ENCODE measurements around the gene ENKD1. TPM values are rescaled to one million over a fixed set of nuclear protein-coding genes. Genes with fewer than 3 reads are reported as not detected.
A peak's percentile ranks its signal among the peaks of the same experiment; 100 is the strongest.

ENKD1 gene
- total and polyA plus RNA-seq, 10 of the 15 experiments (the other 5 are each of a cell fraction or from before 2014, with no cell fraction given), result 0.19 to 8.1 (median 2.8) TPM

GRCh38 chr16:67613808-67614207, 52.7 kb downstream of the ENKD1 start:
- ChIA-PET SMC1A (ENCODE audit: uncharacterized antibody, unreplicated experiment) (interaction anchor here (1.6 kb wide), 1 partner anchor 31 kb away, joined by 3 read pairs; no protein-coding TSS in a partner anchor), POLR2A (interaction anchor here (0.7 to 0.9 kb wide), 3 partner anchors 10 to 644 kb away, joined by 3 to 7 read pairs (median 4); no protein-coding TSS in a partner anchor), CTCF (interaction anchor here (0.6 to 2.1 kb wide), 4 partner anchors 12 to 93 kb away, joined by 3 to 13 read pairs (median 4); no protein-coding TSS in a partner anchor), RAD21 (ENCODE audit: unreplicated experiment) (no interaction called here)
- no peak for DNase-seq (ENCODE audit: low read depth, low spot score)
- no peaks in the 10 kb centered on the region for H3K27me3 ChIP-seq (replicated peaks in 1 of 2; ENCODE audit: control insufficient read depth in 2 of 2, insufficient read depth in 2 of 2, low read length in 1 of 2)
- in situ Hi-C loops (cut with MboI), result no loop called here
- H3K4me3 ChIP-seq, result no peak overlapping the region
- TF ChIP-seq, protein P1, sequence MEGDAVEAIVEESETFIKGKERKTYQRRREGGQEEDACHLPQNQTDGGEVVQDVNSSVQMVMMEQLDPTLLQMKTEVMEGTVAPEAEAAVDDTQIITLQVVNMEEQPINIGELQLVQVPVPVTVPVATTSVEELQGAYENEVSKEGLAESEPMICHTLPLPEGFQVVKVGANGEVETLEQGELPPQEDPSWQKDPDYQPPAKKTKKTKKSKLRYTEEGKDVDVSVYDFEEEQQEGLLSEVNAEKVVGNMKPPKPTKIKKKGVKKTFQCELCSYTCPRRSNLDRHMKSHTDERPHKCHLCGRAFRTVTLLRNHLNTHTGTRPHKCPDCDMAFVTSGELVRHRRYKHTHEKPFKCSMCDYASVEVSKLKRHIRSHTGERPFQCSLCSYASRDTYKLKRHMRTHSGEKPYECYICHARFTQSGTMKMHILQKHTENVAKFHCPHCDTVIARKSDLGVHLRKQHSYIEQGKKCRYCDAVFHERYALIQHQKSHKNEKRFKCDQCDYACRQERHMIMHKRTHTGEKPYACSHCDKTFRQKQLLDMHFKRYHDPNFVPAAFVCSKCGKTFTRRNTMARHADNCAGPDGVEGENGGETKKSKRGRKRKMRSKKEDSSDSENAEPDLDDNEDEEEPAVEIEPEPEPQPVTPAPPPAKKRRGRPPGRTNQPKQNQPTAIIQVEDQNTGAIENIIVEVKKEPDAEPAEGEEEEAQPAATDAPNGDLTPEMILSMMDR (IDR thresholded peaks at IDR 0.05 in 2 of 3, conservative IDR thresholded peaks at IDR 0.05 in 1 of 3; ENCODE audit: control insufficient read depth in 2 of 3, extremely low read depth in 1 of 3, insufficient read depth in 1 of 3, low read depth in 3 of 3, low read length in 3 of 3), result peak in 1 of 3 experiments; percentile 15; a peak in 1 of 6 replicates
- no peak for TF ChIP-seq SMAD1 (IDR thresholded peaks at IDR 0.05; ENCODE audit: low read depth, partially characterized antibody)
- H4K20me1 ChIP-seq (ENCODE audit: control insufficient read depth, insufficient read depth), result no peaks in the 10 kb centered on the region
- H3K27ac ChIP-seq (ENCODE audit: control insufficient read depth, insufficient read depth), result no peak overlapping the region
- H3K9ac ChIP-seq (ENCODE audit: control insufficient read depth, insufficient read depth, low read length), result no peak overlapping the region
- no peak for ATAC-seq
- H3K36me3 ChIP-seq (ENCODE audit: control insufficient read depth in 2 of 2, insufficient read depth in 2 of 2, low read length in 1 of 2), result peaks cover 8 to 21% of the 10 kb centered on the region in 2 experiments
- WGBS (ENCODE audit: insufficient coverage, insufficient replicate concordance, low lambda C conversion rate, missing lambda C conversion rate), result over 99% methylated on average over 10 of the region's 10 CpGs
- intact Hi-C loops (cut with micrococcal nuclease; ENCODE audit: unreplicated experiment), result no loop called here
- H2AFZ ChIP-seq (ENCODE audit: control insufficient read depth, low read depth, low read length), result no peak overlapping the region
- no peaks in the 10 kb centered on the region for H3K4me1 ChIP-seq (ENCODE audit: control insufficient read depth, insufficient read depth, low read length)
- H3K9me3 ChIP-seq (replicated peaks; ENCODE audit: control insufficient read depth, insufficient read depth, low read length), result no peaks in the 10 kb centered on the region
- FAIRE-seq, result no peak
- no TSS peak for BruUV-seq (replicated peaks)
- peaks cover 5% of the 10 kb centered on the region for H3K79me2 ChIP-seq (ENCODE audit: control insufficient read depth, insufficient read depth, low read length)
- H3K4me2 ChIP-seq (ENCODE audit: control insufficient read depth, insufficient read depth), result no peak overlapping the region

Other genes with a start within 250 kb of the ENKD1 start
Only the 7 nearest of the 18 such genes appear.
- gene RIPOR1, start 137.9 kb downstream of the ENKD1 start, total RNA-seq (2014; rRNA removed), result 5.2 and 7.0 TPM in 2 replicates
- 2.6 and 2.8 TPM in 2 replicates for gene RIPOR1, start 137.9 kb downstream of the ENKD1 start, total RNA-seq (2014; rRNA removed; fragmentation: Illumina TruSeq; extraction: Trizol)
- 28.5 and 37.0 TPM in 2 replicates for gene RIPOR1, start 137.9 kb downstream of the ENKD1 start, total RNA-seq (2021)
- 1.2 and 2.0 TPM in 2 replicates for gene RIPOR1, start 137.9 kb downstream of the ENKD1 start, polyA plus RNA-seq (2011; rRNA removed)
- gene RIPOR1, start 137.9 kb downstream of the ENKD1 start, polyA plus RNA-seq (2014; fragmentation: Illumina TruSeq; extraction: Trizol), result 7.0 and 7.9 TPM in 2 replicates
- under 1 TPM; 0.13 to 0.47 TPM for gene RIPOR1, start 137.9 kb downstream of the ENKD1 start, polyA plus RNA-seq (2014; fragmentation: Nextera tagmentation; extraction: Ambion mirVana)
- gene RIPOR1, start 137.9 kb downstream of the ENKD1 start, polyA plus RNA-seq (2014; rRNA removed), result 10.5 and 11.6 TPM in 2 replicates
- 10 to 100 TPM; 12.9 to 15.9 TPM for gene RIPOR1, start 137.9 kb downstream of the ENKD1 start, polyA plus RNA-seq (2016; fragmentation: Nextera tagmentation; extraction: Ambion mirVana)
- gene CTCF, start 104.2 kb downstream of the ENKD1 start, total RNA-seq (2014; rRNA removed), result 36.7 and 37.3 TPM in 2 replicates
- 43.8 and 47.9 TPM in 2 replicates for gene CTCF, start 104.2 kb downstream of the ENKD1 start, total RNA-seq (2014; rRNA removed; fragmentation: Illumina TruSeq; extraction: Trizol)
- 42.7 and 43.6 TPM in 2 replicates for gene CTCF, start 104.2 kb downstream of the ENKD1 start, total RNA-seq (2021)
- 36.1 and 40.1 TPM in 2 replicates for gene CTCF, start 104.2 kb downstream of the ENKD1 start, polyA plus RNA-seq (2011; rRNA removed)
- 52.8 and 55.0 TPM in 2 replicates for gene CTCF, start 104.2 kb downstream of the ENKD1 start, polyA plus RNA-seq (2014; fragmentation: Illumina TruSeq; extraction: Trizol)
- 10 to 100 TPM in 1 of 2 experiments, 1 to 10 TPM in 1; 9.1 to 18.3 TPM for gene CTCF, start 104.2 kb downstream of the ENKD1 start, polyA plus RNA-seq (2014; fragmentation: Nextera tagmentation; extraction: Ambion mirVana)
- 34.7 and 35.8 TPM in 2 replicates for gene CTCF, start 104.2 kb downstream of the ENKD1 start, polyA plus RNA-seq (2014; rRNA removed)
- gene CTCF, start 104.2 kb downstream of the ENKD1 start, polyA plus RNA-seq (2016; fragmentation: Nextera tagmentation; extraction: Ambion mirVana), result 10 to 100 TPM; 47.5 to 51.6 TPM
- 18.9 and 24.1 TPM in 2 replicates for gene CARMIL2, start 21.6 kb downstream of the ENKD1 start, total RNA-seq (2014; rRNA removed)
- gene CARMIL2, start 21.6 kb downstream of the ENKD1 start, total RNA-seq (2014; rRNA removed; fragmentation: Illumina TruSeq; extraction: Trizol), result 13.7 and 14.0 TPM in 2 replicates
- gene CARMIL2, start 21.6 kb downstream of the ENKD1 start, total RNA-seq (2021), result 87.6 and 104 TPM in 2 replicates
- gene CARMIL2, start 21.6 kb downstream of the ENKD1 start, polyA plus RNA-seq (2011; rRNA removed), result 4.4 and 8.6 TPM in 2 replicates
- gene CARMIL2, start 21.6 kb downstream of the ENKD1 start, polyA plus RNA-seq (2014; fragmentation: Illumina TruSeq; extraction: Trizol), result 1.6 and 13.0 TPM in 2 replicates
- 1 to 10 TPM in 1 of 2 experiments, under 1 TPM in 1; 0.82 to 1.9 TPM for gene CARMIL2, start 21.6 kb downstream of the ENKD1 start, polyA plus RNA-seq (2014; fragmentation: Nextera tagmentation; extraction: Ambion mirVana)
- gene CARMIL2, start 21.6 kb downstream of the ENKD1 start, polyA plus RNA-seq (2014; rRNA removed), result 56.5 and 72.9 TPM in 2 replicates
- 1 to 10 TPM; 7.4 to 7.7 TPM for gene CARMIL2, start 21.6 kb downstream of the ENKD1 start, polyA plus RNA-seq (2016; fragmentation: Nextera tagmentation; extraction: Ambion mirVana)
- gene ACD, start 6.5 kb downstream of the ENKD1 start, total RNA-seq (2014; rRNA removed), result 26.3 and 36.1 TPM in 2 replicates
- 9.8 and 10.0 TPM in 2 replicates for gene ACD, start 6.5 kb downstream of the ENKD1 start, total RNA-seq (2014; rRNA removed; fragmentation: Illumina TruSeq; extraction: Trizol)
- gene ACD, start 6.5 kb downstream of the ENKD1 start, total RNA-seq (2021), result 32.4 and 32.9 TPM in 2 replicates
- gene ACD, start 6.5 kb downstream of the ENKD1 start, polyA plus RNA-seq (2011; rRNA removed), result 5.6 and 15.6 TPM in 2 replicates
- 2.8 and 11.3 TPM in 2 replicates for gene ACD, start 6.5 kb downstream of the ENKD1 start, polyA plus RNA-seq (2014; fragmentation: Illumina TruSeq; extraction: Trizol)
- gene ACD, start 6.5 kb downstream of the ENKD1 start, polyA plus RNA-seq (2014; fragmentation: Nextera tagmentation; extraction: Ambion mirVana), result 1 to 10 TPM; 2.9 to 9.7 TPM
- 32.2 and 35.6 TPM in 2 replicates for gene ACD, start 6.5 kb downstream of the ENKD1 start, polyA plus RNA-seq (2014; rRNA removed)
- gene ACD, start 6.5 kb downstream of the ENKD1 start, polyA plus RNA-seq (2016; fragmentation: Nextera tagmentation; extraction: Ambion mirVana), result 10 to 100 TPM; 45.0 to 46.7 TPM
- 8.0 and 9.1 TPM in 2 replicates for gene PARD6A, start 5.8 kb downstream of the ENKD1 start, total RNA-seq (2014; rRNA removed)
- 3.0 and 3.4 TPM in 2 replicates for gene PARD6A, start 5.8 kb downstream of the ENKD1 start, total RNA-seq (2014; rRNA removed; fragmentation: Illumina TruSeq; extraction: Trizol)
- 6.2 and 7.5 TPM in 2 replicates for gene PARD6A, start 5.8 kb downstream of the ENKD1 start, total RNA-seq (2021)
- gene PARD6A, start 5.8 kb downstream of the ENKD1 start, polyA plus RNA-seq (2011; rRNA removed), result 0.92 and 1.9 TPM in 2 replicates
- 0.27 and 1.7 TPM in 2 replicates for gene PARD6A, start 5.8 kb downstream of the ENKD1 start, polyA plus RNA-seq (2014; fragmentation: Illumina TruSeq; extraction: Trizol)
- gene PARD6A, start 5.8 kb downstream of the ENKD1 start, polyA plus RNA-seq (2014; fragmentation: Nextera tagmentation; extraction: Ambion mirVana), result under 1 TPM; 0.42 to 0.62 TPM
- 7.1 and 9.8 TPM in 2 replicates for gene PARD6A, start 5.8 kb downstream of the ENKD1 start, polyA plus RNA-seq (2014; rRNA removed)
- 10 to 100 TPM in 1 of 2 experiments, 1 to 10 TPM in 1; 5.7 to 10.1 TPM for gene PARD6A, start 5.8 kb downstream of the ENKD1 start, polyA plus RNA-seq (2016; fragmentation: Nextera tagmentation; extraction: Ambion mirVana)
- gene C16orf86, start 64 bp upstream of the ENKD1 start, total RNA-seq (2014; rRNA removed), result 1.7 and 3.3 TPM in 2 replicates
- 0.55 and 0.89 TPM in 2 replicates for gene C16orf86, start 64 bp upstream of the ENKD1 start, total RNA-seq (2014; rRNA removed; fragmentation: Illumina TruSeq; extraction: Trizol)
- gene C16orf86, start 64 bp upstream of the ENKD1 start, total RNA-seq (2021), result 2.7 and 3.0 TPM in 2 replicates
- 0.53 and 1.2 TPM in 2 replicates for gene C16orf86, start 64 bp upstream of the ENKD1 start, polyA plus RNA-seq (2011; rRNA removed)
- 0.51 TPM in 1 of 2 replicates, not detected in the other for gene C16orf86, start 64 bp upstream of the ENKD1 start, polyA plus RNA-seq (2014; fragmentation: Illumina TruSeq; extraction: Trizol)
- gene C16orf86, start 64 bp upstream of the ENKD1 start, polyA plus RNA-seq (2014; fragmentation: Nextera tagmentation; extraction: Ambion mirVana), result under 1 TPM; 0.11 to 0.18 TPM
- 2.3 and 2.4 TPM in 2 replicates for gene C16orf86, start 64 bp upstream of the ENKD1 start, polyA plus RNA-seq (2014; rRNA removed)
- gene C16orf86, start 64 bp upstream of the ENKD1 start, polyA plus RNA-seq (2016; fragmentation: Nextera tagmentation; extraction: Ambion mirVana), result 1 to 10 TPM; 2.0 to 3.2 TPM
- 11.8 and 13.7 TPM in 2 replicates for gene GFOD2, start 52.6 kb upstream of the ENKD1 start, total RNA-seq (2014; rRNA removed)
- 10.3 and 10.7 TPM in 2 replicates for gene GFOD2, start 52.6 kb upstream of the ENKD1 start, total RNA-seq (2014; rRNA removed; fragmentation: Illumina TruSeq; extraction: Trizol)
- 15.5 and 16.1 TPM in 2 replicates for gene GFOD2, start 52.6 kb upstream of the ENKD1 start, total RNA-seq (2021)
- gene GFOD2, start 52.6 kb upstream of the ENKD1 start, polyA plus RNA-seq (2011; rRNA removed), result 9.1 and 12.4 TPM in 2 replicates
- 5.3 and 8.8 TPM in 2 replicates for gene GFOD2, start 52.6 kb upstream of the ENKD1 start, polyA plus RNA-seq (2014; fragmentation: Illumina TruSeq; extraction: Trizol)
- gene GFOD2, start 52.6 kb upstream of the ENKD1 start, polyA plus RNA-seq (2014; fragmentation: Nextera tagmentation; extraction: Ambion mirVana), result 1 to 10 TPM; 2.0 to 2.2 TPM
- 15.9 and 16.2 TPM in 2 replicates for gene GFOD2, start 52.6 kb upstream of the ENKD1 start, polyA plus RNA-seq (2014; rRNA removed)
- gene GFOD2, start 52.6 kb upstream of the ENKD1 start, polyA plus RNA-seq (2016; fragmentation: Nextera tagmentation; extraction: Ambion mirVana), result 10 to 100 TPM; 11.7 to 12.5 TPM

Data from GM12878 (cell line).